ENCODE data around the gene NCAM2.

NCAM2 gene

DNA sequence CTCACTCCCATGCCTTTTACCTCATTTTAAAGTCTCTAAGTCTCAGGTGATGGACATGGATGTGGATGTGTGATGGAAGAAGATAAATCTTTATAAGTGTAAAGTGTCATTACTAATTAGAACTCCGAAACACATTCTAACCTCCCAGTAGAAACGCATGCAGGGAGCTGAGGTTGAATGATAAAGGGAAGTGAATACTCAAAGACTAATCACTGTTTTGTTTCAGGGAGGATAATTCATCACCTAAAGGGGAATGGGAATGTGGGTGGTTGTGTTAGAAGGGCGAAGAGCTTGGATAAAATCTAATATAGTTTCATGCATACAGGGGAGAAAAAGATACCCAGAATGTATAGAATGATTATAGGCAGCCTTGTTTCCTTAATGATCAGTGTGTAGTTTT lies 12.5 kb downstream of the NCAM2 start:
- H3K9ac ChIP-seq (ENCODE audit: low read depth, low read length, poor library complexity, severe bottlenecking): no peak overlapping the region
- H3K4me3 ChIP-seq (ENCODE audit: low read length, poor library complexity, severe bottlenecking): no peak overlapping the region
- no peaks in the 10 kb centered on the region for H3K9me2 ChIP-seq (replicated peaks; ENCODE audit: low read depth, low read length)
- H3K36me3 ChIP-seq (ENCODE audit: insufficient read depth, low read length): no peaks in the 10 kb centered on the region
- H3K4me1 ChIP-seq (ENCODE audit: insufficient read depth, low read length, poor library complexity, severe bottlenecking): no peaks in the 10 kb centered on the region
- no peaks in the 10 kb centered on the region for H3K79me2 ChIP-seq (ENCODE audit: insufficient read depth, low read length)
- H3F3A ChIP-seq (ENCODE audit: low read depth): no peaks in the 10 kb centered on the region
- TF ChIP-seq EZH2phosphoT487 (IDR thresholded peaks at IDR 0.05; ENCODE audit: borderline replicate concordance): no peak
- TF ChIP-seq, protein P1, sequence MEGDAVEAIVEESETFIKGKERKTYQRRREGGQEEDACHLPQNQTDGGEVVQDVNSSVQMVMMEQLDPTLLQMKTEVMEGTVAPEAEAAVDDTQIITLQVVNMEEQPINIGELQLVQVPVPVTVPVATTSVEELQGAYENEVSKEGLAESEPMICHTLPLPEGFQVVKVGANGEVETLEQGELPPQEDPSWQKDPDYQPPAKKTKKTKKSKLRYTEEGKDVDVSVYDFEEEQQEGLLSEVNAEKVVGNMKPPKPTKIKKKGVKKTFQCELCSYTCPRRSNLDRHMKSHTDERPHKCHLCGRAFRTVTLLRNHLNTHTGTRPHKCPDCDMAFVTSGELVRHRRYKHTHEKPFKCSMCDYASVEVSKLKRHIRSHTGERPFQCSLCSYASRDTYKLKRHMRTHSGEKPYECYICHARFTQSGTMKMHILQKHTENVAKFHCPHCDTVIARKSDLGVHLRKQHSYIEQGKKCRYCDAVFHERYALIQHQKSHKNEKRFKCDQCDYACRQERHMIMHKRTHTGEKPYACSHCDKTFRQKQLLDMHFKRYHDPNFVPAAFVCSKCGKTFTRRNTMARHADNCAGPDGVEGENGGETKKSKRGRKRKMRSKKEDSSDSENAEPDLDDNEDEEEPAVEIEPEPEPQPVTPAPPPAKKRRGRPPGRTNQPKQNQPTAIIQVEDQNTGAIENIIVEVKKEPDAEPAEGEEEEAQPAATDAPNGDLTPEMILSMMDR (conservative IDR thresholded peaks at IDR 0.05; ENCODE audit: low read length): no peak
- no peak overlapping the region for H2AFZ ChIP-seq (ENCODE audit: low read length)
- no peak overlapping the region for H3K4me2 ChIP-seq (ENCODE audit: low read depth, low read length, poor library complexity, severe bottlenecking)
- H3K9me3 ChIP-seq (ENCODE audit: insufficient read depth, low read depth, low read length): no peaks in the 10 kb centered on the region
- H4K20me1 ChIP-seq (ENCODE audit: insufficient read depth, low read length, poor library complexity, severe bottlenecking): no peaks in the 10 kb centered on the region
- H3K27me3 ChIP-seq (ENCODE audit: insufficient read depth, low read length, poor library complexity, severe bottlenecking): no peaks in the 10 kb centered on the region

DNA sequence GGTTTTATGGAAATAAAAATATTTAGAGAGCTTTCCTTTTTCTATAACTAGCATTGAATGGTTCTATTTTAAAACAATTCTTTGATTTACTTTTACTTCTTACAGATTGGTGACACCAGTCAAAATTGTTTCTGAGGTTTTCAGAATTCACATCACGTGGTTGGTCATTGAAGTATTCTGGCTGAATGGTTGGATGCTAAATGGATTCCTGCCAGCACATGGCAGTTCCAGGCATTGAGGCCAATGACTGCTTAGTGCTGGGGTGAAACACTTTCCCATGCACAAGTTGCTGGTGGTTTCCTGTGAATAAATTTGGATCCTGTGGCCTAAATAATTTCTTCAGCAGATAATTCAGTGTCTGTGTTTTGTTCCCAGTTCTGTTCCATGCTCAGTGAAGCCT lies 20.6 kb downstream of the NCAM2 start:
- Histone ChIP-seq H4K20me1 (ENCODE audit: insufficient read depth, low read length, poor library complexity, severe bottlenecking) (no peaks in the 10 kb centered on the region), H3K79me2 (ENCODE audit: insufficient read depth, low read length) (no peaks in the 10 kb centered on the region), H3K9me3 (ENCODE audit: insufficient read depth, low read depth, low read length) (no peaks in the 10 kb centered on the region), H3K27me3 (ENCODE audit: insufficient read depth, low read length, poor library complexity, severe bottlenecking) (no peaks in the 10 kb centered on the region), H3K9me2 (replicated peaks; ENCODE audit: low read depth, low read length) (no peaks in the 10 kb centered on the region), H3K4me2 (ENCODE audit: low read depth, low read length, poor library complexity, severe bottlenecking) (no peak overlapping the region), H2AFZ (ENCODE audit: low read length) (no peak overlapping the region), H3K4me3 (ENCODE audit: low read length, poor library complexity, severe bottlenecking) (no peak overlapping the region), H3K36me3 (ENCODE audit: insufficient read depth, low read length) (no peaks in the 10 kb centered on the region), H3K4me1 (ENCODE audit: insufficient read depth, low read length, poor library complexity, severe bottlenecking) (no peaks in the 10 kb centered on the region), H3K9ac (ENCODE audit: low read depth, low read length, poor library complexity, severe bottlenecking) (no peak overlapping the region), H3F3A (ENCODE audit: low read depth) (no peaks in the 10 kb centered on the region)
- TF ChIP-seq, protein P1 (conservative IDR thresholded peaks at IDR 0.05; ENCODE audit: low read length): no peak
- no peak for TF ChIP-seq EZH2phosphoT487 (IDR thresholded peaks at IDR 0.05; ENCODE audit: borderline replicate concordance)

DNA sequence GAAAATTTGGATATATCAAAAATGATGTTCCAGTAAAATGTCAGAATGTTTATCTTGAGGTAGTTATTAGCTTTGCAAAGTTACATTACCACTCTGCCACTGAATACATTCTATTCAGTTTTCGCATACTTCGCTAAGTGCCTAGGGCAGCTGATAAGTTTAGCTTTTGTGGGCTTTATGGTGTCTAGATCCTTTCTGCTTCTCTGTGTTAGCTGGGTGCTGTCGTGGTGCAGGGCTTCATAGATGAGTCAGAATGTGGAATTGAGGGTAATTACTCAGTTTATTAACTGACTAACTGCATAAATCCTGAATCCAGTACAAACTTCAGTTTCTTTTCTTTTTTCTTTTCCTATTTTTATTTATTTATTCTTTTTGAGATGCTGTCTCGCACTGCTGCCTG lies 21.5 kb downstream of the NCAM2 start:
- Histone ChIP-seq H3K9me3 (ENCODE audit: insufficient read depth, low read depth, low read length) (no peaks in the 10 kb centered on the region), H3K4me2 (ENCODE audit: low read depth, low read length, poor library complexity, severe bottlenecking) (no peak overlapping the region), H3K79me2 (ENCODE audit: insufficient read depth, low read length) (no peaks in the 10 kb centered on the region), H2AFZ (ENCODE audit: low read length) (no peak overlapping the region), H3K9ac (ENCODE audit: low read depth, low read length, poor library complexity, severe bottlenecking) (no peak overlapping the region), H3K27me3 (ENCODE audit: insufficient read depth, low read length, poor library complexity, severe bottlenecking) (no peaks in the 10 kb centered on the region), H3F3A (ENCODE audit: low read depth) (no peaks in the 10 kb centered on the region), H3K4me3 (ENCODE audit: low read length, poor library complexity, severe bottlenecking) (no peak overlapping the region), H3K9me2 (replicated peaks; ENCODE audit: low read depth, low read length) (no peaks in the 10 kb centered on the region), H3K36me3 (ENCODE audit: insufficient read depth, low read length) (no peaks in the 10 kb centered on the region), H3K4me1 (ENCODE audit: insufficient read depth, low read length, poor library complexity, severe bottlenecking) (no peaks in the 10 kb centered on the region), H4K20me1 (ENCODE audit: insufficient read depth, low read length, poor library complexity, severe bottlenecking) (no peaks in the 10 kb centered on the region)
- TF ChIP-seq, protein P1 (conservative IDR thresholded peaks at IDR 0.05; ENCODE audit: low read length): no peak
- no peak for TF ChIP-seq EZH2phosphoT487 (IDR thresholded peaks at IDR 0.05; ENCODE audit: borderline replicate concordance)

All from Loucy (cell line).